ENCODE results near the gene MAPK9.
"Not testable (repeated sequence)": the region's sequence is repeated elsewhere in the genome, so short reads cannot be mapped to it uniquely, and the experiment has no call there.

MAPK9 gene

DNA sequence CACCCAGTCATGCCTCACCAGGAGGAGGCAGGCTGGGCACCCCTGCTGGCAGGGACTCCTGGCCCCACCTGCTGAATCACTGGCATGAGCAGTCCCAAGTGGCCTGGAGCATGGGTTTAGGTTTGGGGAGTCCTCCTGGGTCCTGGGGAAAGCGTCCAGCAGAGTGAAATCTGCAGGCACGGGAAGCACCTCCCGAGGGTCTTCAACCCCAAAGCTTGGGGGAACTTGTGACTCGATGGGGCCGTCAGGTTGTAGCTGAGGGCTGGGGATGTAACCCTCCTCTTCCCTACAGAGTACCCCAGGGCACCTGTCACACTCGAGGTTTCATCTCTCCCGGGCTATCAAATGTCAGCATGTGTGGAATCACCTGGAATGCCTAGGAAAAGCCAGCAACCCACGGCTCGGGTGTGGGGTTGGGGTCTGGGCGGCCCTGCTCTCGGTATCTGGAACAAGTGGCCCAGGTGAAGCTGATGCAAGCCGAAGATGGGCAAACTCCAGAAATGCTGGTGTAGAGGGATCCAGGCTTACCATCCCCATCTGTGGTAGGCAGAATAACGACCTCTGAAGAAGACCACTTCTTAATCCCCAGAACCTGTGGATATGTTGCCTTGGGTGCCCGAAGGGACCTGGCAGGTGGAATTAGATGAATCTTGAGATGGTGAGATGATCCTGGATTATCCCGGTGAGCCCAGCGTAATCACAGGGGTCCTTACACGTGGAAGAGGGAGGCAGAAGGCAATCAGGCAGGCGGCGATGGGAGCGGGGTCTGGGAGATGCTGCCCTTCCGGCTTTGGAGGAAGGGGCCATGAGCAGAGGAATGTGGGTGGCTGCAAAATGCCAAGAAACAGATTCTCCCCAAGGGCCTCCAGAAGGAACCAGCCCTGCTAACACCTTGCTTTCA, 76.8 kb downstream of the MAPK9 start:
- Histone ChIP-seq H3K27me3 (replicated peaks; ENCODE audit: control insufficient read depth, insufficient read depth, low read length, poor library complexity, severe bottlenecking) (no peaks in the 10 kb centered on the region), H3K4me3 (ENCODE audit: insufficient read depth, low read depth, low read length, poor library complexity, severe bottlenecking) (no peak overlapping the region), H3K27ac (ENCODE audit: insufficient read depth, low read length, poor library complexity, severe bottlenecking) (no peak overlapping the region), H3K4me1 (ENCODE audit: control insufficient read depth, insufficient read depth, low read length, poor library complexity, severe bottlenecking) (no peaks in the 10 kb centered on the region), H3K36me3 (ENCODE audit: control insufficient read depth, insufficient read depth, low read length) (no peaks in the 10 kb centered on the region), H3K9me3 (ENCODE audit: control insufficient read depth, low read length) (peaks cover 15% of the 10 kb centered on the region)
- DNase-seq, result no peak

DNA sequence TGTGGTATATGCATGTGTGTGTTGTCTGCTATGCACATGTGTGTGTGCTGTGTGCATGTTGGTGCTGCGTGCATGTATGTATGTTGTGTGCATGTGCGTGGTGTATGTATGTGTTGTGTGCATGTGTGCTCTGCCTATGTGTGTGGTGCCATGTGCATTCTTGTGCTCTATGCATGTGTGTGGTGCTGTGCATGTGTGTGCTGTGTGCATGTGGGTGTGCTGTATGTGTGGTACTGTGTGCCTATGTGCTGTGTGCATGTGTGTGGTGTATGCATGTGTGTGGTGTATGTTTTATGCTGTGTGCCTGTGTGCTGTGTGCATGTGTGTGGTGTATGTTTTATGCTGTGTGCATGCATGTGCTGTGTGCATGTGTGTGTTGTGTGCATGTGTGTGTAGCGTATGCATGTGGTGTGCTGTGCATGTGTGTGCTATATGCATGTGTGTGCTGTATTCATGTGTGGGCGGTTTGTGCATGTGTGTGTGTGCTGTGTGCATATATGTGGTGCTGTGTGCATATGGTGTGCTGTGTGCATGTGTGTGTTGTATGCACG, 78.2 kb downstream of the MAPK9 start:
- H3K9me3 ChIP-seq (ENCODE audit: control insufficient read depth, low read length), result peaks cover 7% of the 10 kb centered on the region
- H3K27ac ChIP-seq (ENCODE audit: insufficient read depth, low read length, poor library complexity, severe bottlenecking), result no peak overlapping the region
- no peak for DNase-seq
- no peaks in the 10 kb centered on the region for H3K4me1 ChIP-seq (ENCODE audit: control insufficient read depth, insufficient read depth, low read length, poor library complexity, severe bottlenecking)
- no peaks in the 10 kb centered on the region for H3K36me3 ChIP-seq (ENCODE audit: control insufficient read depth, insufficient read depth, low read length)
- H3K4me3 ChIP-seq (ENCODE audit: insufficient read depth, low read depth, low read length, poor library complexity, severe bottlenecking), result no peak overlapping the region
- H3K27me3 ChIP-seq (replicated peaks; ENCODE audit: control insufficient read depth, insufficient read depth, low read length, poor library complexity, severe bottlenecking), result no peaks in the 10 kb centered on the region

DNA sequence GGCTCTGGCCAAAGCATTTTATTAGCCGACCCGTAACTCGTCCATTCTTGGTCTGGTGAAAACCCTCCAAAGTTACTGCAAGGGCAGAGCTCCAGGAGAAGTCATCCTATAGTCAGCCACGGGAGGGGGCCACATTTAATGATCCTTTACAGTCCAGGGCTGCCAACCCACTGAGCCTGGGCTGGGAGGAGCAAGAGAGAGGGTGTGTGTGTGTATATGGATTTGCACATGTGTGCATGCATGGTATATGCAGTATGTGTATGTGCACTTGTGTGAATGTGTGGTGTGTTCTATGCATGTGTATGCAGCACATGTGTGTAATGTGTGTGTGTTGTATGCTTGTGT, 78.7 kb downstream of the MAPK9 start:
- Histone ChIP-seq H3K27ac (ENCODE audit: insufficient read depth, low read length, poor library complexity, severe bottlenecking) (no peak overlapping the region), H3K27me3 (replicated peaks; ENCODE audit: control insufficient read depth, insufficient read depth, low read length, poor library complexity, severe bottlenecking) (peaks cover 4% of the 10 kb centered on the region), H3K4me1 (ENCODE audit: control insufficient read depth, insufficient read depth, low read length, poor library complexity, severe bottlenecking) (peaks cover 2% of the 10 kb centered on the region), H3K4me3 (ENCODE audit: insufficient read depth, low read depth, low read length, poor library complexity, severe bottlenecking) (no peak overlapping the region), H3K9me3 (ENCODE audit: control insufficient read depth, low read length) (peaks cover 7% of the 10 kb centered on the region), H3K36me3 (ENCODE audit: control insufficient read depth, insufficient read depth, low read length) (no peaks in the 10 kb centered on the region)
- no peak for DNase-seq

DNA sequence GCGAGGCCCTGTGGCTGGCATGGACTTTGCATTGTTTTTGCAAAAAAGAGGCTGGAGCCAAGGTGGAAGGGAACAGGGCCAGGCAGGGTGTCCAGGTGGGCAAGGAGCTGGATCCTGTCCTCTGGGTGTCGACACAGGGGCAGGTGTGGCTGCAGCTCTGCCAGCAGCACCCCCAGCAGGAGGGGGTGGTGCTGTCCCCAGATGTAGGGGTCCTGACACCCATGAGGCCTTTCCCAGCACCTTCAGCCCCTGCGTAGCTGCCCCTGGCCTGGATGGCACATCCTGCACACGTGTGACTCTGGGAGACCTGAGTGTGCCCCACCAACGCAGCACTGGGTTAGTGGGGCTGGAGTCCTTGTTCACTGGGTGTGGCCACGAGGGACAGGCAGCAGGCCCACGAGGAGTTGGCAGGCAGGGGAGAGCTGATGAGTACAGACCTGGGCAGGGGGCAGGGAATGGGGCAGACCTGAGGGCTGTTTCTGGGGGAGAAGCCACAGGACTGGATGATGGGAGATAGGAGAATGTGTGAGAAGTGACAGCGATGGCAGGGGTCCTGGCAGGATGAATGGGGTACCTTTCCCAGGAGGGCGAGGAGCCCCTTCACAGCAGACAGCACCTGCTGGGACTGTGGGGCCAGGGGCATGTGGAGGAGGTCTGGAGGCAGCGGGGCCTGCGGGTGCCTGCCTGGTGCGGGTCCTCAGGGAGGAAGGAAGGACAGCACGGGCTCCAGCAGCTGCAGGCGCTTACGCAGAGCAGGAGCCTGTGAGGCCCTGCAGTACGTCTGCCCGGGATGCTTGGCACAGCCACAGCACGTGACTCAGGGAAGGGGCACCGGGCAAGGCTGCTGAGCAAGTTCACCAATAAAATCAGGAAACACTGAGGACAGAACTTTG, 79.3 kb downstream of the MAPK9 start:
- Histone ChIP-seq H3K4me3 (ENCODE audit: insufficient read depth, low read depth, low read length, poor library complexity, severe bottlenecking) (no peak overlapping the region), H3K36me3 (ENCODE audit: control insufficient read depth, insufficient read depth, low read length) (no peaks in the 10 kb centered on the region), H3K4me1 (ENCODE audit: control insufficient read depth, insufficient read depth, low read length, poor library complexity, severe bottlenecking) (peaks cover 2% of the 10 kb centered on the region), H3K27ac (ENCODE audit: insufficient read depth, low read length, poor library complexity, severe bottlenecking) (no peak overlapping the region), H3K9me3 (ENCODE audit: control insufficient read depth, low read length) (peaks cover 7% of the 10 kb centered on the region), H3K27me3 (replicated peaks; ENCODE audit: control insufficient read depth, insufficient read depth, low read length, poor library complexity, severe bottlenecking) (peaks cover 10% of the 10 kb centered on the region)
- DNase-seq, result no peak

DNA sequence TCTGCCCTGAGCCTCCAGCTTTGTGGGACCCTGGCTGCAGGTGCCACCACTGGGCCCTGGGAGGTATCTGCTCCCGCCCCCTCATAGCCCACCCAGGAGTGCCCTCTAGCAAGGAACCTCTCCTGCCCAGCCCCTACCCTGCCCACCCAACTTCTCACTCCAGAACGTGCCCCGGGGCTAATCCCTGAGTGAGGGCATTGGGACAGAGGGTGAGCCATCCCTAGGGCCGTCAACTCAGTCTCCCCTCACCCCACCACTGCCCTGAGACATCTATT, 80.2 kb downstream of the MAPK9 start:
- Histone ChIP-seq H3K27ac (ENCODE audit: insufficient read depth, low read length, poor library complexity, severe bottlenecking) (no peak overlapping the region), H3K27me3 (replicated peaks; ENCODE audit: control insufficient read depth, insufficient read depth, low read length, poor library complexity, severe bottlenecking) (peaks cover 15% of the 10 kb centered on the region), H3K9me3 (ENCODE audit: control insufficient read depth, low read length) (peaks cover 7% of the 10 kb centered on the region), H3K4me3 (ENCODE audit: insufficient read depth, low read depth, low read length, poor library complexity, severe bottlenecking) (no peak overlapping the region), H3K4me1 (ENCODE audit: control insufficient read depth, insufficient read depth, low read length, poor library complexity, severe bottlenecking) (peaks cover 2% of the 10 kb centered on the region), H3K36me3 (ENCODE audit: control insufficient read depth, insufficient read depth, low read length) (no peaks in the 10 kb centered on the region)
- no peak for DNase-seq

DNA sequence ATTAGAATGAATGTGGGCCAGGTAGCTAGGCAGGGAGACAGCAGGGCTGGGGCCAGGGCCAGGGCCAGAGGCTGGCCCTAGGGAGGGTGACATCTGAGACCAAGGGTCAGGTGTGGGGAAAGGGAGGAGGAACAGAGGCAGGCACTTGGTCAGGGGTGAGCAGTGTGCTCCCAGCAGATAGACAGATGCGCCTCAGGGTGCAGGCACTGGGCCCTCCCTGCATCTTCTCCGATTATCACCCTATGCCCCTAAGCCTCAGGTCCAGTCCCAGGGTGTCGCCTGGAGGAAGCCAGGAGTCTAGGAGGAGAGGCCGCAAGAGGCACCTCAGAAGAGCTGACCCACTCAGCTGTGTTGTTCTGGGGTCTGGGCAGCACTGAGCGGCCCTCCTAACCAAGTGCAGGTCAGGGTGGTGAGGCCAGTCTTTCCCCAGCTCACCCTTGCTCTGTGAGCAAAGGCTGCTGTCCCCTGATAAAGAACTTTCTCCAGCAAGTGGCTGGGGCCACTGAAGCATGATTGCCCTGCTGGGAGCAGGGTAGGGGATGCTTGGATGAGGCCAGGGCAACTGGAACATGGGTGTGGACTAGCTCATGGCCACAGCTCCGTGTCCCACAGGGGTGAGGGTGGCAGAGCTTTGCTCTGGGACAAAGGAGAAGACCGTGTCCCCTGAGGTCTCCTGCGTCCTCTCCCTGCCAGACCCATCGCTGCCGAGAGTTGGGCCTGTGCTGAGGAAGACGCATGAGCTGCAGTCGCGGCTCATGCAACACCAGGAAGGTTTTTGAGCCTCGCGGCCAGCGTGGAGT, 80.7 kb downstream of the MAPK9 start:
- no peaks in the 10 kb centered on the region for H3K36me3 ChIP-seq (ENCODE audit: control insufficient read depth, insufficient read depth, low read length)
- H3K9me3 ChIP-seq (ENCODE audit: control insufficient read depth, low read length), result peaks cover 7% of the 10 kb centered on the region
- no peak for DNase-seq
- peaks cover 15% of the 10 kb centered on the region for H3K27me3 ChIP-seq (replicated peaks; ENCODE audit: control insufficient read depth, insufficient read depth, low read length, poor library complexity, severe bottlenecking)
- no peak overlapping the region for H3K27ac ChIP-seq (ENCODE audit: insufficient read depth, low read length, poor library complexity, severe bottlenecking)
- no peak overlapping the region for H3K4me3 ChIP-seq (ENCODE audit: insufficient read depth, low read depth, low read length, poor library complexity, severe bottlenecking)
- peaks cover 2% of the 10 kb centered on the region for H3K4me1 ChIP-seq (ENCODE audit: control insufficient read depth, insufficient read depth, low read length, poor library complexity, severe bottlenecking)

DNA sequence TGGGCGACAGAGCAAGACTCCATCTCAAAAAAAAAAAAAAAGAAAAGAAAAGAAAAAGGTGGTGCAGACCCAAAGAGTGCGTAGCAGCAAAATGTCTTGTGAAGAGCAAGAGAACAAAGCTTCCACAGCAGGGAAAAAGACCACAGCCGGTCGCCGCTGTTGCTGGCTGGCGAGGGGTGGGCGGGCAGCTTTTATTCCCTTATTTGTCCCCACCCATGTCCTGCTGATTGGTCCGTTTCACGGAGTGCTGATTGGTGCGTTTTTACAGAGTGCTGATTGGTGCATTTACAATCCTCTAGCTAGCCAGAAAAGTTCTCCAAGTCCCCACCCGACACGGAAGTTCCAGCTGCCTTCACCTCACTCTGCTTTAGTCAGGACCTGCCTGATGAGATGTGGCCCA, 81.8 kb downstream of the MAPK9 start:
- not testable (repeated sequence) for H3K27ac ChIP-seq (ENCODE audit: insufficient read depth, low read length, poor library complexity, severe bottlenecking); H3K4me3 ChIP-seq (ENCODE audit: insufficient read depth, low read depth, low read length, poor library complexity, severe bottlenecking); DNase-seq; H3K9me3 ChIP-seq (ENCODE audit: control insufficient read depth, low read length); H3K4me1 ChIP-seq (ENCODE audit: control insufficient read depth, insufficient read depth, low read length, poor library complexity, severe bottlenecking); H3K36me3 ChIP-seq (ENCODE audit: control insufficient read depth, insufficient read depth, low read length)
- peaks cover 15% of the 10 kb centered on the region for H3K27me3 ChIP-seq (replicated peaks; ENCODE audit: control insufficient read depth, insufficient read depth, low read length, poor library complexity, severe bottlenecking)

DNA sequence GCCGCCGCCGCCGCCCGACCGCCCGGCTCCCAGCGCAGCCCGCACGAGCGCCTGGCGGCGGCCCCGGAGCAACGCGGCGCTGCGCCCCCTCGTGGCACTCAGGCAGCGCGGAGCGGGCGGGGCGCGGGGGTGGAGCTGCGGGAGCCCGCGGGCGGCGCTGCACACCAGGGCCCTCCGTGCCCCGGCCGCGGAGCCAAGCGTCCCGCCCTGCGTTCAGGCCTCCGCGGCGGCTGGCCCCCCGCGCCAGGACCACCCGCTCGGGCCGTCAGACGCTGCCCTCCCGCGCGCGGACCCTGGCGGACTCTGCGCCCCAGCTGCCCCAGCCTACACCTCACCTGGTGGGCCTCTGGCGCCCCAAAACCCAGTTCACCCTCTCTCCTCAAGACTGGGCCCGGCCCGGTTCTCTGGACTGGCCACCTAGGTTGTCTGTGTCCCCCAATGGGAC, 82.7 kb downstream of the MAPK9 start, which contains the start of gene RASGEF1C:
Gene RASGEF1C (minus strand): TSS at position 75 of the 445 bp plus-strand sequence. CDS start 71,159 bp downstream, outside the sequence.
- Histone ChIP-seq H3K9me3 (ENCODE audit: control insufficient read depth, low read length) (no peaks in the 10 kb centered on the region), H3K27me3 (replicated peaks; ENCODE audit: control insufficient read depth, insufficient read depth, low read length, poor library complexity, severe bottlenecking) (peaks cover 15% of the 10 kb centered on the region), H3K4me1 (ENCODE audit: control insufficient read depth, insufficient read depth, low read length, poor library complexity, severe bottlenecking) (peaks cover 2% of the 10 kb centered on the region), H3K27ac (ENCODE audit: insufficient read depth, low read length, poor library complexity, severe bottlenecking) (no peak within 1 kb of the TSS), H3K36me3 (ENCODE audit: control insufficient read depth, insufficient read depth, low read length) (no peaks in the 10 kb centered on the region), H3K4me3 (ENCODE audit: insufficient read depth, low read depth, low read length, poor library complexity, severe bottlenecking) (no peak within 1 kb of the TSS)
- DNase-seq, result peak in 1 of 3 donors; percentile 19

DNA sequence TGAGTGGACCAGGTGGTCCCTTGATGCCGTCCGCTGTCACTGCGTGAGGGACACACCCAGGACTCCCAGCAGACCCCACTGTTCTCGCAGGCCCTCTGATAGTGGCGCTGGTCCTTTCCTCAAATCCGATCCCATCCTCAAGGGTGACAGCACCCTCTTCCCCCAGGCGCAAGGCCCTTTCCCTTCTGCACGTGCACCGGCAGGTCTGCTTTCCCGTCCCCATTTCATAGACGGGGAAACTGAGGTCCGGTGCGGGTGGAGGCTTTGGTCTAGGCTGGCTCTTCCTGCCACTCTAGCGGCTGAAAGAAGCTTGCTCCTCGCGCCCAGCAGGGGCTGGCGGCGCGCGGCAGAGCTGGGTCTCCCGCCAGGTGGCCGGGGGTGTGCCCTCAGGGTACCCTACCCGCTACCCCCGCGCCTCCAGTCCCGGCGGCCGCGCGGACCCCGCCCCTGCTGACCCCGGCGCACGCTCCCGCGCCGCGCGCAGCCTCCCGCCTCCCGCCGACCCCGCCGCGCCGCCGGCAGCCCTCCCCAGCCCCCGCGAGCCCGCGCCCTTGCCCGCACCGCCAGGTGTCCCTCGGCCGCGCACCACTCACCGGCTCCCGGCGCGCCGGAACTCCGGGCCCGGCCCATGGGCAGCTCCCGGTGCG, 83.3 kb downstream of the MAPK9 start:
- Histone ChIP-seq H3K4me3 (ENCODE audit: insufficient read depth, low read depth, low read length, poor library complexity, severe bottlenecking) (no peak overlapping the region), H3K27ac (ENCODE audit: insufficient read depth, low read length, poor library complexity, severe bottlenecking) (no peak overlapping the region), H3K9me3 (ENCODE audit: control insufficient read depth, low read length) (no peaks in the 10 kb centered on the region), H3K4me1 (ENCODE audit: control insufficient read depth, insufficient read depth, low read length, poor library complexity, severe bottlenecking) (peaks cover 2% of the 10 kb centered on the region), H3K36me3 (ENCODE audit: control insufficient read depth, insufficient read depth, low read length) (no peaks in the 10 kb centered on the region), H3K27me3 (replicated peaks; ENCODE audit: control insufficient read depth, insufficient read depth, low read length, poor library complexity, severe bottlenecking) (peaks cover 15% of the 10 kb centered on the region)
- DNase-seq, result no peak
